ENCODE measurements around the gene DSE.

DSE gene

DNA sequence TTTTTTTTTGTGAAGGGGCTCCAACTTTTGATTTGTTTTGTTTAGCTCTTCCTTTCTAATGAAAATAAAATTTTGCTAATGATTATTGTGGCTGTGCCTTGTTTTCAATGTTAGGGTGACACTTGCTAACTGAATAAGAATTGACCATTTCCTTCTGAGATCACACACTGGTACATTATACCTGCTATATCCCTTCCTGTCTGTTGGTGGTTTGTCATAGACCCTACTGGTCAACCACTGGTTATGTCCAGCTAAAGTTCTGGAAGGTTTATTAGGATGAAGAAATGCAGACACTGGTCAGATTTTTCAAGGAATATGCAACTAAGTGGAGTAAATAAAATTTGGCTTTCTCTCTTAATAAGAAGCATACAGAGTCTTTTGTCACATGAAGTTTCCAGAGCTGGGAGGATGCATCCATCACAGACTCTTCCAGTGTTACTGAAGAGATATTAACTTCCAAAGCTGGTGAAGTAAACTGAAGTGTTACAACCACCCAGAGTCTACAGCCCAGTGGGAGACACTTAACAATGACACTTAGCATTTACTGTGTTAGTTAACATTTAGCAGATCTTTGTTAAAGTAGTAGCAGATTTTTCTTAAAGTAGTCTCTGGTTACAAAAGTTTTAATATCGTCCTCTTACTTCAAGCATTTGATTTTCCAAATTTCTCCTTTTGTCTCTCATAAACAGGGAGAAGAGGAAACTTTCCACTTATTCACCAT, 121.0 kb downstream of the DSE start:
- no peak for DNase-seq

DNA sequence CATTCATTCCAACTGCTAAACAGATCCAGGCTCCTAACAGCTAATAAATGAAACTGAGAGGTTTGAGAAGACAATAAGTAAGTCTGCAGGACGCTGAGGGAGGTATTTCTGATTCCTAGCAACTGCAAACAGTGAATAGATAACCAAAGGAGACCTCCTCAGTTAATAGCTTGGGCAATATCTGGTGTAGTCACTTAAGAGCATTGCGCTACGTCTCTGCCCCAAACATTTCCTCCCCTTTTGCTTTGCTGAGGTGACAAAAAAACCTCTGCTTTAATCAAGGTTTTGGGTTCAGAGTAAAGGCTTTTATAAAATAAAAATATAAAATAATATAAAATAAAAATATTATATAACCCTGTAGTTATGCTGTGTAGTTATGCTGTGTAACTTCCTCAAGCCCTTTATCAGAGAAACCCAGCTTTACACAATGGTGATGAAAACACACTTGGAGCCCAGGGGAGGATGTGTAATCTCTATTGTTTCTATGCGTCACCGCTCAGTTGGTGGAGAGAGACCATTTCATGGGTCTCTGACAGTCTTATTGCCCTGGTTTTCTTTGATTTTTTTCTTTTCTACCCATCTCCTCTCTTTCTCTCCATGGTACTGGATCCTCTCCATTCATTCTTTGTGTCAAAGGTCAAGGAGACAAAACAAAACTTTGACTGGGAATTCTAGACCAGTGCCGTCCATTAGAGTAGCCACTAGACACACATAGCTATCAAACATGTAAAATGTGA, 121.8 kb downstream of the DSE start:
- no peak for DNase-seq

Measured in activated CD4-positive, alpha-beta T cell treated with anti-CD3 and anti-CD28 coated beads for 48 hours (primary cell).